ENCODE measurements around the gene CEP57L1. TPM values are rescaled to one million over a fixed set of nuclear protein-coding genes. Genes with fewer than 3 reads are reported as not detected.

Gene CEP57L1
- 18.6 and 18.8 TPM in 2 replicates for total RNA-seq

GRCh38 chr6:109095036-109095834 lies at the start of gene CEP57L1:
Gene CEP57L1, plus strand, starts transcription at chr6:109095507. Its CDS starts 49,715 bp downstream, at chr6:109145222.

GRCh38 chr6:109094416-109095035 lies 781 bp upstream of the CEP57L1 start, which contains the start of gene SESN1:
Gene SESN1, minus strand, starts transcription at chr6:109094846. Its CDS starts 773 bp downstream, at chr6:109094073.

Other genes starting within 250 kb of the CEP57L1 start
- 2.0 and 2.8 TPM in 2 replicates for gene ARMC2, start 247.1 kb upstream of the CEP57L1 start, total RNA-seq
- 23.9 and 29.6 TPM in 2 replicates for gene SESN1, start 661 bp upstream of the CEP57L1 start, total RNA-seq

Data from smooth muscle cell of bladder (primary cell).